ENCODE results near the gene MAML3. TPM values are rescaled to one million over a fixed set of nuclear protein-coding genes. Genes with fewer than 3 reads are reported as not detected.

The MAML3 gene
- total and polyA plus RNA-seq, 8 donors, result 1.7 to 20.3 (median 8.4) TPM

DNA sequence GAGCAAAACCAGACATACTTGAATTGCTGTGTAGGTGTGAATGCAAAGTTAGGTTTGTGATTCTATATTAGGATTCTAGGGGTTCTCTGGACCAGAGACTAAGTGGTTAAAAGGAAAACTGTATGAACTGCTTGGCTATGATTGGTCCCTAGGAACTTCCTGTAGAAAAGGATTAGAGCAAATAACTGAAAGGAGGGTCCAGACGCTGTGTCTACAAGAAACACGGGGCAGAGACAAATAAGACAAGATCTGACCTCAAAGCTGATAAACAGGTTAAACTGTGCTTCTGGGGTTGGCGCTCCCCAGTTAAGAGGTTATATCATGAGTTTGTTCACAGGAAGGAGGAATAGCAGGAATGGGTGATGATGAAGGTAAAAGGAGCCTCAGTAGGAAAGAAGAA lies 304.8 kb downstream of the MAML3 start:
- peak in 1 of 2 donors; percentile 57 for DNase-seq
- WGBS, 5 donors, result 13 to 34% (median 21%) methylated on average over 3 of the region's 3 CpGs
- Histone ChIP-seq H3K4me3 (no peak overlapping the region), H3K4me1 (peaks cover 0 to 11% (median 0%) of the 10 kb centered on the region in 4 donors), H3K9me3 (no peaks in the 10 kb centered on the region), H3K27me3 (no peaks in the 10 kb centered on the region), H3K27ac (no peak overlapping the region), H3K36me3 (no peaks in the 10 kb centered on the region)
- TF ChIP-seq POLR2AphosphoS5 (IDR thresholded peaks at IDR 0.05) (no peak), POLR2A (IDR thresholded peaks at IDR 0.05) (no peak), EP300 (IDR thresholded peaks at IDR 0.05) (no peak)
- TF ChIP-seq, protein P1, sequence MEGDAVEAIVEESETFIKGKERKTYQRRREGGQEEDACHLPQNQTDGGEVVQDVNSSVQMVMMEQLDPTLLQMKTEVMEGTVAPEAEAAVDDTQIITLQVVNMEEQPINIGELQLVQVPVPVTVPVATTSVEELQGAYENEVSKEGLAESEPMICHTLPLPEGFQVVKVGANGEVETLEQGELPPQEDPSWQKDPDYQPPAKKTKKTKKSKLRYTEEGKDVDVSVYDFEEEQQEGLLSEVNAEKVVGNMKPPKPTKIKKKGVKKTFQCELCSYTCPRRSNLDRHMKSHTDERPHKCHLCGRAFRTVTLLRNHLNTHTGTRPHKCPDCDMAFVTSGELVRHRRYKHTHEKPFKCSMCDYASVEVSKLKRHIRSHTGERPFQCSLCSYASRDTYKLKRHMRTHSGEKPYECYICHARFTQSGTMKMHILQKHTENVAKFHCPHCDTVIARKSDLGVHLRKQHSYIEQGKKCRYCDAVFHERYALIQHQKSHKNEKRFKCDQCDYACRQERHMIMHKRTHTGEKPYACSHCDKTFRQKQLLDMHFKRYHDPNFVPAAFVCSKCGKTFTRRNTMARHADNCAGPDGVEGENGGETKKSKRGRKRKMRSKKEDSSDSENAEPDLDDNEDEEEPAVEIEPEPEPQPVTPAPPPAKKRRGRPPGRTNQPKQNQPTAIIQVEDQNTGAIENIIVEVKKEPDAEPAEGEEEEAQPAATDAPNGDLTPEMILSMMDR (IDR thresholded peaks at IDR 0.05), result no peak
- intact Hi-C loops (cut with DNase I; ENCODE audit: low total_unique reads), result no loop called here

DNA sequence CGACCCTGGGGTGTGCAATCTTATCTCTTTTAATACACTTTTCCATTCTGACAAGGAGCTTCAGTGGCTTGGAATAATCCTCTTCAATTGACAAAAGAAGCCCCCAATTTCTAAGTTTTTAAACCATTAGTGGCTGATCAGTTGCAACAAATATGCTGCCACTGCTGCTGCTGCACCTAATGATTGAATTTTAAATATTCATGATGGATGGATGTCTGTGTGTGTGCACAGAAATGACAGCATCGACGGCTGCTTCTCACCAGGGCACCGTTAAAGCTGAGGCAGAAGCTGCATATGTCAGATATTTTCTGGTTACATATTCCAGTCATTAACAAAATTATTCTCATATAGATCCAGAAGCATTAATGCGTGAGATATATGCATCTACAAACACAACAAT lies 306.0 kb downstream of the MAML3 start:
- no peak for DNase-seq
- Histone ChIP-seq H3K27me3 (no peaks in the 10 kb centered on the region), H3K9me3 (no peaks in the 10 kb centered on the region), H3K4me1 (peaks cover 0 to 11% (median 0%) of the 10 kb centered on the region in 4 donors), H3K36me3 (no peaks in the 10 kb centered on the region), H3K27ac (no peak overlapping the region), H3K4me3 (no peak overlapping the region)
- intact Hi-C loops (cut with DNase I; ENCODE audit: low total_unique reads), result no loop called here
- 80 to 90% (median 86%) methylated on average over 5 of the region's 5 CpGs for WGBS, 5 donors
- TF ChIP-seq POLR2A (IDR thresholded peaks at IDR 0.05), result no peak
- TF ChIP-seq, protein P1 (IDR thresholded peaks at IDR 0.05), result no peak
- no peak for TF ChIP-seq EP300 (IDR thresholded peaks at IDR 0.05)
- TF ChIP-seq POLR2AphosphoS5 (IDR thresholded peaks at IDR 0.05), result no peak

DNA sequence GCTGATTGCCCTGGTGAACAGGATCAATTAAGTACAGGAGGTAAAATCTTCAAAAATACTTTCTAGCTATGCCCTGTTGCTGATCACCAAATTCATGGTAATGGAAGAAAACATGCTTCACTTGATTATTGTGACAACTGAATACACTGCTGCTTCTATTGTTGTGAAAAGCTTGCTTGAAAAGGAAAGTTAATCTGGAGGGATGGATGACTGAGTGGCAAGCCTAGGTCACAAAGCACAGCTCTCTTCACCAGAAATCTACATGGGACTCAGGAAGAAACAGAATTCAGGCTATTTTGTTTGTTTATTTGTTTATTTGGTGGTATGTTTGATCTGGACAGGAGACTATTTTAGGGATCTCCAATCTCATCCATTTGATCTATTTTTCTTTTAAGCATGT lies 306.4 kb downstream of the MAML3 start:
- Histone ChIP-seq H3K27ac (no peak overlapping the region), H3K4me1 (peaks cover 0 to 11% (median 0%) of the 10 kb centered on the region in 4 donors), H3K4me3 (no peak overlapping the region), H3K9me3 (no peaks in the 10 kb centered on the region), H3K27me3 (no peaks in the 10 kb centered on the region), H3K36me3 (no peaks in the 10 kb centered on the region)
- intact Hi-C loops (cut with DNase I; ENCODE audit: low total_unique reads), result no loop called here
- DNase-seq, result no peak
- TF ChIP-seq POLR2AphosphoS5 (IDR thresholded peaks at IDR 0.05) (no peak), POLR2A (IDR thresholded peaks at IDR 0.05) (no peak), EP300 (IDR thresholded peaks at IDR 0.05) (no peak)
- TF ChIP-seq, protein P1 (IDR thresholded peaks at IDR 0.05), result no peak

DNA sequence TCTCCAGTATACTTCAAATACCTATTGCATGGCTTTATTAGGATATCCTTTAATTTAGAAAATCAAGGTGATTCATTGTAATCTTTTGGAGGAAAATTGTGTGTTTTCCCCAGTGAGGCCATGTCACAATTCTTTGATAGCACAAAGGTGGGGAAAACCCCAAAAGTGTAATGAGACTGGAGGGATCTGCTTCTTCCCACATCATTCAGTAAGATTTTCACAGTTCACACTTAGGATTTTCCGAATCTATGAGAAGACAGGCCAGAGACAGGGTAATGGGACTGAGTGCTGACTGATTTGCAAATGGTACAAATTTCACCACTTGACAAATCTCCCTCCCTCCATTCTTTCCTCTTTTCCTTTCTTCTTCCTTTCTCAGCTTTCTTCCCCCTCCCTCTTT lies 307.2 kb downstream of the MAML3 start:
- Histone ChIP-seq H3K27me3 (no peaks in the 10 kb centered on the region), H3K4me3 (no peak overlapping the region), H3K27ac (no peak overlapping the region), H3K4me1 (peaks cover 0 to 11% (median 5%) of the 10 kb centered on the region in 4 donors), H3K36me3 (no peaks in the 10 kb centered on the region), H3K9me3 (no peaks in the 10 kb centered on the region)
- no peak for DNase-seq
- intact Hi-C loops (cut with DNase I; ENCODE audit: low total_unique reads), result no loop called here
- TF ChIP-seq POLR2A (IDR thresholded peaks at IDR 0.05) (no peak), POLR2AphosphoS5 (IDR thresholded peaks at IDR 0.05) (no peak), EP300 (IDR thresholded peaks at IDR 0.05) (no peak)
- TF ChIP-seq, protein P1 (IDR thresholded peaks at IDR 0.05), result no peak
- 92 to 100% (median 96%) methylated on average over 1 of the region's 1 CpG for WGBS, 5 donors
